ENCODE data around the gene ALDH1L1.

DNA sequence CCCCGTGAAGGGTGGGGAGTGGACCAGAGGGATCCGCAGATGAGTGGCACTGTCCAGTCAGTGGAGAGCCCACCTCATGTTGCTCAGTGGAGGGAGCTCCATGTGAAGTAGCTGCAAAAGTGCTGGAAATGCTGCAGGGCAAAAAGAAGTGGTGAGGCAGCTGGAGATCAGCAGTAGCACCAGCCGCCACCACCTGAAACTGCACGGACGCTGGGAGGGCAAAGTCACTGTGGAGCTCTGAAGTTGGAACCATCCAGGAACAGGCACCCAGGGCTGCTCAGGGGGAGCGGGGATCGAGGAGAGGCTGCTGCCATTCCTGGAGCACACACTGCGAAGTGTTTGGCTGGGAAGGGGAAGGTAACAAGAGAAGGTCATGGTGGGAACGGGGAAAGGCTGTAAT lies 6.4 kb upstream of the ALDH1L1 start:
- TF ChIP-seq, protein P1, sequence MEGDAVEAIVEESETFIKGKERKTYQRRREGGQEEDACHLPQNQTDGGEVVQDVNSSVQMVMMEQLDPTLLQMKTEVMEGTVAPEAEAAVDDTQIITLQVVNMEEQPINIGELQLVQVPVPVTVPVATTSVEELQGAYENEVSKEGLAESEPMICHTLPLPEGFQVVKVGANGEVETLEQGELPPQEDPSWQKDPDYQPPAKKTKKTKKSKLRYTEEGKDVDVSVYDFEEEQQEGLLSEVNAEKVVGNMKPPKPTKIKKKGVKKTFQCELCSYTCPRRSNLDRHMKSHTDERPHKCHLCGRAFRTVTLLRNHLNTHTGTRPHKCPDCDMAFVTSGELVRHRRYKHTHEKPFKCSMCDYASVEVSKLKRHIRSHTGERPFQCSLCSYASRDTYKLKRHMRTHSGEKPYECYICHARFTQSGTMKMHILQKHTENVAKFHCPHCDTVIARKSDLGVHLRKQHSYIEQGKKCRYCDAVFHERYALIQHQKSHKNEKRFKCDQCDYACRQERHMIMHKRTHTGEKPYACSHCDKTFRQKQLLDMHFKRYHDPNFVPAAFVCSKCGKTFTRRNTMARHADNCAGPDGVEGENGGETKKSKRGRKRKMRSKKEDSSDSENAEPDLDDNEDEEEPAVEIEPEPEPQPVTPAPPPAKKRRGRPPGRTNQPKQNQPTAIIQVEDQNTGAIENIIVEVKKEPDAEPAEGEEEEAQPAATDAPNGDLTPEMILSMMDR (conservative IDR thresholded peaks at IDR 0.05) = no peak
- no peak for TF ChIP-seq EZH2 (IDR thresholded peaks at IDR 0.05; ENCODE audit: low read depth)
